Suprapubic skin (tissue), 4 donors: ENCODE data around the gene MED27. TPM values are rescaled to one million over a fixed set of nuclear protein-coding genes. Genes with fewer than 3 reads are reported as not detected.

Experiments
- DNase-seq, 2 donors: peaks; one replicate each; pipeline ENCODE4 v3.0.0-alpha.2; 2019; ENCODE audit warnings: low spot score in 2 of 2
- H3K27ac ChIP-seq: fragments of 200-600 bp; sonication (generic); one replicate; pipeline ENCODE4 v1.5.1; 2019
- H3K27me3 ChIP-seq: fragments of 200-600 bp; sonication (generic); one replicate; pipeline ENCODE4 v1.5.1; 2019
- H3K36me3 ChIP-seq: fragments of 200-600 bp; sonication (generic); one replicate; pipeline ENCODE4 v1.5.1; 2019
- H3K4me1 ChIP-seq: fragments of 200-600 bp; sonication (generic); one replicate; pipeline ENCODE4 v1.5.1; 2019
- H3K4me3 ChIP-seq: fragments of 200-600 bp; sonication (generic); one replicate; pipeline ENCODE4 v1.5.1; 2019; ENCODE audit warnings: mild to moderate bottlenecking
- H3K9me3 ChIP-seq: fragments of 200-600 bp; sonication (generic); one replicate; pipeline ENCODE4 v1.5.1; 2019
- CTCF ChIP-seq, 2 donors: fragments of 200-600 bp in 1 of 2; fragments of 450-650 bp in 1 of 2; sonication (generic) in 1 of 2; IDR thresholded peaks; one replicate each; pipeline ENCODE4 v1.5.1; 2016 to 2019; ENCODE audit warnings: antibody characterized with exemption in 2 of 2, mild to moderate bottlenecking in 1 of 2, moderate library complexity in 1 of 2
- EP300 ChIP-seq: sonication (generic); formaldehyde crosslinking; IDR thresholded peaks from one replicate; pipeline ENCODE4 v1.6.1; 2017; ENCODE audit warnings: antibody characterized with exemption
- POLR2A ChIP-seq, 2 donors: fragments of 450-650 bp; IDR thresholded peaks; one replicate each; pipeline ENCODE4 v1.6.1; 2017; ENCODE audit warnings: antibody characterized with exemption in 2 of 2, mild to moderate bottlenecking in 2 of 2, moderate library complexity in 2 of 2
- POLR2AphosphoS5 ChIP-seq, 3 donors: sonication (generic); formaldehyde crosslinking; IDR thresholded peaks; one replicate each; pipeline ENCODE4 v1.6.1; 2017; ENCODE audit warnings: antibody characterized with exemption in 3 of 3
- WGBS: methylation state at CpG from one replicate; pipeline ENCODE4 v1.1.5; 2018; 5-methylcytosine and 5-hydroxymethylcytosine counted together
- total RNA-seq, 4 donors: library from RNA; depleted of rRNA; stranded (reverse); fragments of >200 nt; gene quantifications; one replicate each; pipeline ENCODE4 v1.1.0, GENCODE V29; 2016

The MED27 gene
- total RNA-seq, 4 donors from 2014 or later: 12.6 to 20.3 (median 16.0) TPM

- Histone ChIP-seq H3K4me1 (no peaks in the 10 kb centered on the region), H3K36me3 (no peaks in the 10 kb centered on the region), H3K27ac (no peak overlapping the region), H3K27me3 (peaks cover 49% of the 10 kb centered on the region), H3K4me3 (no peak overlapping the region), H3K9me3 (peaks cover 14% of the 10 kb centered on the region)
- no peak for DNase-seq
- TF ChIP-seq POLR2AphosphoS5 (IDR thresholded peaks at IDR 0.05) (no peak), POLR2A (IDR thresholded peaks at IDR 0.05) (no peak), CTCF (IDR thresholded peaks at IDR 0.05) (no peak), EP300 (no peak)
- WGBS: 67% methylated on average over 4 of the region's 4 CpGs
Measured at GRCh38 chr9:131833083-131833482, 246.6 kb downstream of the MED27 start.

GRCh38 chr9:131831380-131832165 is 248.1 kb downstream of the MED27 start:
- Histone ChIP-seq H3K4me1 (no peaks in the 10 kb centered on the region), H3K4me3 (no peak overlapping the region), H3K36me3 (no peaks in the 10 kb centered on the region), H3K9me3 (peaks cover 14% of the 10 kb centered on the region), H3K27ac (no peak overlapping the region), H3K27me3 (peaks cover 41% of the 10 kb centered on the region)
- 88% methylated on average over 18 of the region's 24 CpGs for WGBS
- no peak for TF ChIP-seq POLR2AphosphoS5 (IDR thresholded peaks at IDR 0.05)
- DNase-seq: no peak

GRCh38 chr9:131827821-131828369 is 251.8 kb downstream of the MED27 start:
- Histone ChIP-seq H3K27ac (no peak overlapping the region), H3K27me3 (peaks cover 53% of the 10 kb centered on the region), H3K36me3 (no peaks in the 10 kb centered on the region), H3K9me3 (no peaks in the 10 kb centered on the region), H3K4me1 (no peaks in the 10 kb centered on the region), H3K4me3 (no peak overlapping the region)
- 68% methylated on average over 19 of the region's 21 CpGs for WGBS
- DNase-seq: no peak
- TF ChIP-seq POLR2A (IDR thresholded peaks at IDR 0.05) (no peak), EP300 (no peak), POLR2AphosphoS5 (IDR thresholded peaks at IDR 0.05) (no peak), CTCF (IDR thresholded peaks at IDR 0.05) (no peak)

- no peaks in the 10 kb centered on the region for H3K4me1 ChIP-seq
- peaks cover 57% of the 10 kb centered on the region for H3K27me3 ChIP-seq
- no peak overlapping the region for H3K4me3 ChIP-seq
- H3K9me3 ChIP-seq: no peaks in the 10 kb centered on the region
- H3K27ac ChIP-seq: no peak overlapping the region
- DNase-seq: no peak
- WGBS: 68% methylated on average over 9 of the region's 9 CpGs
- no peak for TF ChIP-seq POLR2AphosphoS5 (IDR thresholded peaks at IDR 0.05)
- H3K36me3 ChIP-seq: no peaks in the 10 kb centered on the region
Measured at GRCh38 chr9:131826966-131827525, 252.6 kb downstream of the MED27 start.

- Histone ChIP-seq H3K4me3 (no peak overlapping the region), H3K36me3 (no peaks in the 10 kb centered on the region), H3K27ac (no peak overlapping the region), H3K4me1 (no peaks in the 10 kb centered on the region), H3K27me3 (peaks cover 50% of the 10 kb centered on the region), H3K9me3 (no peaks in the 10 kb centered on the region)
- 94% methylated on average over 2 of the region's 2 CpGs for WGBS
- DNase-seq: no peak
- TF ChIP-seq POLR2AphosphoS5 (IDR thresholded peaks at IDR 0.05) (no peak), EP300 (no peak), CTCF (IDR thresholded peaks at IDR 0.05) (no peak), POLR2A (IDR thresholded peaks at IDR 0.05) (no peak)
Measured at GRCh38 chr9:131826053-131826452, 253.6 kb downstream of the MED27 start.

- no peaks in the 10 kb centered on the region for H3K9me3 ChIP-seq
- peaks cover 54% of the 10 kb centered on the region for H3K27me3 ChIP-seq
- 86% methylated on average over 14 of the region's 15 CpGs for WGBS
- no peak for DNase-seq
- no peaks in the 10 kb centered on the region for H3K36me3 ChIP-seq
- no peaks in the 10 kb centered on the region for H3K4me1 ChIP-seq
- no peak overlapping the region for H3K27ac ChIP-seq
- H3K4me3 ChIP-seq: no peak overlapping the region
- no peak for TF ChIP-seq CTCF (IDR thresholded peaks at IDR 0.05)
- TF ChIP-seq POLR2AphosphoS5 (IDR thresholded peaks at IDR 0.05): no peak
- no peak for TF ChIP-seq EP300
- TF ChIP-seq POLR2A (IDR thresholded peaks at IDR 0.05): no peak
Measured at GRCh38 chr9:131824953-131825495, 254.6 kb downstream of the MED27 start.
